Tongue (tissue), 2 donors: ENCODE measurements around the gene USP32. TPM values are rescaled to one million over a fixed set of nuclear protein-coding genes. Genes with fewer than 3 reads are reported as not detected.
"Not testable (repeated sequence)": the region's sequence is repeated elsewhere in the genome, so short reads cannot be mapped to it uniquely, and the experiment has no call there.

Experiments used
- DNase-seq: peaks from one replicate; pipeline ENCODE4 v3.0.0-alpha.2; 2015
- total RNA-seq: library from RNA; depleted of rRNA; stranded (reverse); fragments of >200 nt; gene quantifications from one replicate; pipeline ENCODE4 v1.2.3, GENCODE V29; 2014

Gene USP32
- total RNA-seq, 1 donor from 2014 or later: 49.0 TPM

DNA sequence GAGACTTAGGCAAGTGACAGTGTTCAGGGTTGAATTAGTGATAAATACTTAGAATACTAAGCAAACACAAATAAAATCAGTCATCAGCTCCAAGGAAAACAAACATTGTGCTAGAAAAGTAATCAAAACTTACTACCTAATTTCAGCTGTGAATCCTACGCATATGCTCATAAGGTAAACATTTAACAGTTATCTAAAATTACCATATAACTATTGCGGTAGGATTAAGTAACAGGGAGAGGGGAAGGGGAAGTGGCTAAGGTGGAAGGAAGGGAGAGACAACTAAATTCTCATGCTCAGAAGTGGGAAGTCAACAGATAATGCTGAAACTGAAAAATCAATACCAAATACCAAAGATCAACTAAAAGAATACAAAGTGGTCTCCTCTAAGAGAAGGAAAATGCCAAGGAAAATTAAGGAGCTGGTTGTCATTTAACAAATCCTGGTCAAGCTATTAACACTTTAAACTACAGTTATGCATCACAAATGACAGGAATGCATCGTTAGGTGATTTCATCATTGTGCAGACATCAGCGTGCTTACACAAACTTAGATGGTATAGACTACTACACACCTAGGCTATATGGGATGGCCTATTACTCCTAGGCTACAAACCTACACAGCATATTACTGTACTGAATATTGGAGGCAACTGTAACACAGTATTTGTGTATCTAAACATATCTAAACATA, 20.0 kb downstream of the USP32 start:
- DNase-seq: no peak

DNA sequence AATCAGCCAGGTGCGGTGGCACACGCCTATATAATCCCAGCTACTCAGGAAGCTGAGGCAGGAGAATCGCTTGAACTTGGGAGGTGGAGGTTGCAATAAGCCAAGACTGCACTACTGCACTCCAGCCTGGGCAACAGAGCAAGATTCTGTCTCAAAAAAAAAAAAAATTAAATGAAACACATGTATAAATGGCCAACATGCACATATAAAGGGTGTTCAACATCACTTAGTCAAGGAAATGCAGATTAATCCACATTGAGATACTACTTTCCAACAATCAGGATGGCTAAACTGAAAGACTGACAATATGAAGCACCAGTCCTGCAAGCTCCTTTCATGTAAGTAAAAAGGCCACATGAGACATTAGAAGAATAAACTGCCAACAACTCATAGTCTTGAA, 20.5 kb downstream of the USP32 start:
- no peak for DNase-seq

- DNase-seq: no peak
Observed at GRCh38 chr17:60369727-60370126, 22.2 kb downstream of the USP32 start.

DNA sequence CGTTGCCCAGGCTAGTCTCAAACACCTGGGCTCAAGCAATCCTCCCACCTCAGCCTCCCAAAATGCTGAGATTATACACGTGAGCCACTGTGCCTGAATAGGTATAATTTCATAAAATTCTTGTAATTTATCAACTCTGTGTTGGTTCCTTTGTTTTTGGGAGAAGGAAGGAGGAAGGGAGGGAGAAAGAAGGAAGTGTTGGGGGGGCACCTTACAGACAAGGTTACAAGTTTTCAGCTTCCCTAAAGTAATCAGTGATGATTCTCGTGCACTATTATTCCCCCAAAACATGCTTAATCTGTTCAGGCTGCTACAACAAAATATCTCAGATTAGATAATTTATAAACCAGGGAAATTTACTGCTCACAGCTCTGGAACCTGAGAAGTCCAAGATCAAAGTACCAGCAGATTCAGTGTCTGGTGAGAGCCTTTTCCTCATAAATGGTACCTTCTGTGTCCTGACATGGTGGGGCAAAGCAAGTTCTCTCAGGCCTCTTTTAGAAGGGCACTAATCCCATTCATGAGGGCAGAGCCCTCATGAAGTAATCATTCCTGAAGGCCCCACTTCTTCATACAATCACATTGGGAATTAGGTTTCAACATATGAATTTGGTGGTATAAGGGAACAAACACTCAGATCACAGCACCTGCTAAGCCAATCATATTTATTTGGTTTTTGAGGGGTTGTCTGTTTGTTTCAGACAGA, 28.1 kb downstream of the USP32 start:
- DNase-seq: no peak

DNA sequence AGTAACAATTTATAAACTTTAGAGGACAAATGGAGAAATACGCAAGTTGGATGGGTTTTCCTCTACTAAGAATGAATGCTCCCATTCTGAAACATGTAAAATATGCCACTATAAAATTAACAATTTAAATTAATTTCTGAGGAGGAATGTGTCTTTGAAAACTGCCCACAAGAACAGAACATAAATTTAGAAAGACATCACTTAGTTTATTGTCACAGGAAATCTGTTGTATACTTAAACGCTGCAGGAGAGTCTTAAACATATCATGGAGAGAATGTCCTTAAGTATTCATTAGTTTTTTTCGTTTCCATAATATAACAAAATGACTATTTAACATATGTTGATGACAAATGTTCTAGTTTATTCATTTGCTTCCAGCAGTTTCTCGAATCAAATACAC, 29.6 kb downstream of the USP32 start:
- DNase-seq: no peak

GRCh38 chr17:60361889-60362288, 30.0 kb downstream of the USP32 start:
- DNase-seq: no peak

- no peak for DNase-seq
Observed at GRCh38 chr17:60359415-60359814, 32.5 kb downstream of the USP32 start.

GRCh38 chr17:60358606-60359225, 33.2 kb downstream of the USP32 start:
- no peak for DNase-seq

DNA sequence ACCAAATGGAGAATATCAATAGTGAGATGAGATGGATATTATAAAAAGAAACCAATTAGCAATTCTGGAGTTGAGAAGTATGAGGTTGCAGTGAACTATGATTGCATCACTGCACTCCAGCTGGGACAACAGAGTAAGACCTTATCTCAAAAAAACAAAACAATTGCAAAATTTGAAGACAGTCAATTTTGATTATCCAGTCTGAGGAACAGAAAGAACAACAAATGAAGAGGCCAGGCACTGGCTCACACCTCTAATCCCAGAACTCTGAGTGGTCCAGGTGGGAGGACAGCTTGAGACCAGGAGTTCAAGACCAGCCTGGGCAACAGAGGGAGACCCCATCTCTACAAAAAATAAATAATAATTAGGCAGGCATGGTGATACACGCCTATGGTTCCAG, 35.0 kb downstream of the USP32 start:
- DNase-seq: no peak

DNA sequence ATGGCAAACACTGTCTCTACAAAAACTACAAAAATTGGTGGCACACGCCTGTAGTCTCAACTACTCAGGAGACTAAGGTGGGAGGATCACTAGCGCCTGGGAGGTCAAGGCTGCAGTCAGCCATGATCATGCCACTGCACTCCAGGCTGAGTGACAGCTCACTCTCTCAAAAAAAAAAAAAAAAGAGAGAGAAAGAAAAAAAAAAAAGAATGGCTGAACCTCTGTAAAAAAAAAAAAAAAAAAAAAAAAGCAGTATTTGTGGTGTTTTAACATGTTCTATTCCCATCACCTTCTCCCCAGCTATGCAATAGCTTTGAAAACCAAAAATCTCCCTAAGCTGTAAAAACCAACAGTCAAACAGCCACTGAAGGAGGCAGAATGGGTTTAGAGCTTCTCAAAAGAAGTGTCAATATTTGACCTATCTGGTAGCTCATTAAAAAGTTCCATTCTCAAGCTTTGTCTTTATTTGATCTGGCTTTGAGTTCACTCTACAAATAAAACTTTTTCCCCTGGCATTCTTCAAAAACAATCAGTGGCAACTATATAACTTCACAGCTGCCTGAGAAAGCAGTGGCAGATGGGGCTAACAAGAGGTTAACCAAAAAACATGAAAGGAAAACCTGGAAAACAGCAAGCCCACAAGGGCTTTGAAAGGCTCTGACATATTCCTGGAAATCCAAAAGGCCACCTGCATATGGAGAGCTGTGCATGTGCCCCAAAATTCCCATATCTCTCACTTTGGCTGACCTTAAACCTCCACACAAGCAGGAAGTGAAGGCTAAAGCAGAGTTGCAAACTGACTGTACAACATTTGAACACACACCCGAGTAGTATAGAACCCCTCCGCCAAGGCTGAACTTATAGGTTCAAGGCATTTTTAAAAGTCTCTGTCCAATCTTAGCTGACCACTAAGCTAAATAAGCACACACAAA, 36.0 kb downstream of the USP32 start:
- no peak for DNase-seq

DNA sequence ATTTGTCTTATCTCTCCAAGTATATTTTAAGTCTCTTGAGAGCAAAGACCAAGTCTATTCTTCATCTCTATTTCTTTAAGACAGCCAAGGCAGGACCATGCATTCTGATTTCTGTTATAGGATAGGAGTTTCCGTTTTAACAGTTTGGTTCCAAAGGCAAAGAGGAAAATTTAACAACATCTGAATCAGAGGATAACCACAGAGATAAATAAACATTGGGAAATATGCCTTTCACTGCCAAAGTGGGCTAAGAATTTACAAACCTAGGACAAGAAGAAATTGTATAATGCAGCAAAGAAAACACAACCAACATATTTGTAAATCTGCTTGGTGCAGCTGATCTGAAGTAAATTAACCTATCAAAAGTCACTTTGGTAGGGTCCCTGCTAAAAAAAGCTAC, 37.7 kb downstream of the USP32 start:
- DNase-seq: no peak

DNA sequence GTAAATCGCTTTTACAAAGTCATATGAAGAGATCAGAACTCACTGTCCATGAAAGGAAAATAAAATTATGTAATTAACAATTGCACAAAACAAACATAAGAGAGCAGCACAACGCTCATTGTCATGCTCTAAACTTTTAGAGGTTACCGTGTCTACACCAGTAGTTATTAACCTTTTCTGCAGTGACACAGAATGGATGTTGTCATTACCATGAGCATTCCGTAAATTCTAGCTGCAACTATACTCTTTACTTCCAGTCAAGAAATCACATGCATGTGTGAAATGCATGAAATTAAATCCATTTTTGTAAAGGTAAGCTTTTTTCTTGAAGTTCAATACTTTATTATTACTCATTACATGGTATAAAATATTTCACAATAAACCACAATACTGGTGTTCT, 38.2 kb downstream of the USP32 start:
- no peak for DNase-seq

- no peak for DNase-seq
Observed at GRCh38 chr17:60352569-60352968, 39.4 kb downstream of the USP32 start.

DNA sequence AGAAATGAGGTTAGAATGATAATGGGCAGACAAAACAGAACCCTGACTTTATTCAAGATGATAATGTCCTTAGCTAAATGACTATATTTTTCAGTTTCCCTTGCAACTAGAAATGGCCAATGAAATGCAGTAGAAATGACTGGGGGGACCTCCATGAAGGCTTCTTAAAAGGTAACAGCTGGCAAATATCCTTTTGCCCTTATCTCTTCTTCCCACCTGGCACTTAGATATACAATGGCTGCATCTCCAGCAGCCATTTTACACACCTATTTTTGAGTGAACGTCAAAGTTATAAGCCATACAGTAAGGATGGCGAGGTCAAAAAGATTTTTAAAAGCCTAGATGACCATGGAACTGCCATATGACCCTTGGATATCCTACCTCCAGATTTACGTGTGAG, 39.9 kb downstream of the USP32 start:
- no peak for DNase-seq

GRCh38 chr17:60351012-60351695, 40.8 kb downstream of the USP32 start:
- DNase-seq: no peak

DNA sequence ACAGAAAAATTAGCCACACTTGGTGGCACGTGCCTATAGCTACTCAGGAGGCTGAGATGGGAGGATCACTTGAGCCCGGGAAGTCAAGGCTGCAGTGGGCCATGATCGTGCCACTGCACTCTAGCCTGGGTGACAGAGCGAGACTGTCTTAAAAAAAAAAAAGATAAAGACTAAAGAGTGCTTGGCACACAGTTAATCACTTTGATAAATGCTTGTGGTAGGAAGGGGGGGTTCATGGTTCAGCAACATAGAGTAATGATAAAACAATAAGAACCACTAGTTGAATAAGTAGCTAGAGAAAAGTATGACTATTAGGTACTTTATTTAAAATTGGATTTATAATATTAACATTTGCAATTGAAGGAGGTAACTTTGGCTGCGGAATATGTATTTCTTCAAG, 43.3 kb downstream of the USP32 start:
- DNase-seq: no peak

DNA sequence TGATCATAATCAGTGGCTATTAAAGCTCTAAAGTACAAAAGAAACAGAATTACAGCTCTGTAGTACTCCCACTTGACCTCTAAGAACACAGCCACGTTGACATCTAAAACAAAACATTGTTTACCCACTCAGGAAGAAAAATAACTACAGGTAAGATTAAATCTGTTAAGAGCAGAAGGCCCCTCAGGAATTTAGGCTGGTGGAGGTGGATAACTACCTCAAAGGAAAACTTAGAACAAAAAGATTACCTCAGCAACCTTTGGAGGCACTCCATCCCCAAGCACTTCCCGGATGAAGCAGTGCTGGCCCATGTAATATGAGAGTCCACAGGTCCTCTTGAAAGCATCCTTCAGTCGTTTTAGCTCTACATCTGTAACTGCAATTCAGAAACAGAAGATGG, 46.7 kb downstream of the USP32 start:
- no peak for DNase-seq

DNA sequence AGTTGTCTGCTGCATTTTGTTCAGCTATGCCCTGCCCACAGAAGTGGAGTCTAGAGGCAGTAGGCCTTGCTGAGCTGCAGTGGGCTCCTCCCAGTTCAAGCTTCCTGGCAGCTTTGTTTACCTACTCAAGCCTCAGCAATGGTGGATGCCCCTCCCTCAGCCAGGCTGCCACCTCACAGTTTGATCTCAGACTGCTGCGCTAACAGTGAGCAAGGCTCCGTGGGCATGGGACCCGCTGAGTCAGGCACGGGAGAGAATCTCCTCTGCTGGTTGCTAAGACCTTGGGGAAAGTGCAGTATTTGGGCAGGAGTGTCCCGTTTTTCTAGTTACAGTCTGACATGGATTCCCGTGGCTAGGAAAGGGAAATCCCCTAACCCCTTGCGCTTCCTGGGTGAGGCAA, 49.4 kb downstream of the USP32 start:
- not testable (repeated sequence) for DNase-seq

DNA sequence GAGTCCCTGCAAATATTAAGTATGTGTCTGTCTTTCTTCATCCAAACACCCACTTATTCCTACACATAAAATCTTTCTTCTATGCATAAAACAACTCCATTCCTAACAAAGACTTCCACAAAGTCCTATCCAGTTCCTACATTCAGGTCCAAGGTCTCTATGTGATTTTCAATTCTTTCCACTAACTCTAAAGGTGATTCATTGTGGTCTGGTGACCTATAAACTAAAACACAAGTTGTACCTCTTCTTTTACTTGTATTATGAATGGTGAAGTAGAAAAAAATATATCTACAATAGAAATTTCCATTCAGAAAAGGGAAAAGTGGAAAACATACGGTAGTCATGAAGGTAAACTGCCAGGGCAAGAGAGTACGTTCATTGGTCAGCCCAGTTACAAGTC, 56.6 kb downstream of the USP32 start:
- DNase-seq: no peak

DNA sequence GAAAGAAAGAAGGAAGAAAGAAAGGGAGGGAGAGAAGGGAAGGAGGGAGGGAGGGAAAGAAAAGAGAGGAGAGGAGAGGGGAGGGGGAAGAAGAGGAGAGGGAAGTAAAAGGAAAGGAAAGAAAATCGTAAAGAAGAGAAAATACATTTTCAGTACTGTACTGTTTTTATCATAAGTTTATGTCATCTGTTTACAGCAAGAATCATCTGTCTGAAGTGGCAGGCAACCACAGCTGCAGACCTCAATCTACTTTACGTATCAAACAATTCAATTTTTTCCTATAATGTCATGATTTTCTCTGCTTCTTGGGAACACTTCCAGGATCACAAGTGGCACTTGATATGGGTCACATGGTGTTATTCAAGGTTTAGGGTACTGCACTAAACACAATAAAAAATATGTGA, 58.3 kb downstream of the USP32 start:
- peak; percentile 19 for DNase-seq

DNA sequence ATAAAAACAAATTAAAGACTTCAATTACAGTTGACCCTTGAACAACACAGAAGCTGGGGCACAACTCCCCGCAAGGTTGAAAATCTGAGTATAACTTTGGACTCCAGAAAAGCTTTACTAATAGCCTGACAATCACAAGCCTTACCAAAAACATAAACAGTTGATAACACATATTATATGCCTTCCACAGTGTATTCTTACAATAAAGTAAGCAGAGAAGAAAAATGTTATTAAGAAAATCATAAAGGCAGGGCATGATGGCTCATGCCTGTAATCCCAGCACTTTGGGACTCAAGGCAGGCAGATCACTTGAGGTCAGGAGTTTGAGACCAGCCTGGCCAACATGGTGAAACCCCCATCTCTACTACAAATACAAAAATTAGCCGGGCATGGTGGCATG, 58.9 kb downstream of the USP32 start:
- DNase-seq: not testable (repeated sequence)

DNA sequence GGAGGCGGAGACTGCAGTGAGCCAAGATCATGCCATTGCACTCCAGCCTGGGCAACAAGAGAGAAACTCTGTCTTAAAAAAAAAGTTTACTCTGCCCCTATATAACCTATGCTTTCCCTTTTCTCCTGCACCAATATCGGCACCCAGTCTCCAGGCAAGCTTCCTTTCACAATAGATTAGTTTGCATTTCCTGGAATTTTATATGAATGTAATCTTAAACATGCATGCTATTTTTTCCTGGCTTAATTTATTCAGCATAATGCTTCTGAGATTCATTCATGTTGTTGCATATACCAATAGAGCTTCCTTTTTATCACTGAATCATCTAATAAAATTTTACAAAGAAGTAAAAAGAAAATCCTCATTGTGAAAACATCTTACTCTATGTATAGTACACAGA, 59.4 kb downstream of the USP32 start:
- no peak for DNase-seq
